IMR-90 (cell line): ENCODE measurements around the gene ZNF480. TPM values are rescaled to one million over a fixed set of nuclear protein-coding genes. Genes with fewer than 3 reads are reported as not detected.

Experiments
- ATAC-seq: fragments of 200-7000 bp; cut with Tn5 transposase; 2 replicates; pipeline ENCODE4 v1.9.1; 2020; ENCODE audit warnings: low read depth, mild to moderate bottlenecking, moderate library complexity
- BruUV-seq: library from RNA; stranded (reverse); fragments of 400-500 nt; replicated peaks from 2 replicates; lab custom pipeline; 2021; lab: Mats Ljungman, UMichigan
- CTCF ChIA-PET: fragments of 300-600 bp; formaldehyde crosslinking; extraction: SDS; loops from one replicate; lab custom pipeline; 2021; ENCODE audit warnings: antibody characterized with exemption; lab: Yijun Ruan, JAX
- POLR2A ChIA-PET: fragments of 300-600 bp; sonication (Branson Sonifier 250); formaldehyde crosslinking; loops from one replicate; lab custom pipeline; 2022; ENCODE audit warnings: antibody characterized with exemption; ENCODE audit not compliant: unreplicated experiment; lab: Charles Lee
- DNase-seq: peaks from one replicate; pipeline ENCODE4 v3.0.0; 2013
- H2AFZ ChIP-seq: replicated peaks from 2 replicates; pipeline ENCODE3; 2013; ENCODE audit warnings: low read length, mild to moderate bottlenecking; ENCODE audit not compliant: poor library complexity
- H2AK5ac ChIP-seq: 2 replicates; pipeline ENCODE4 v1.6.1; 2013; ENCODE audit warnings: low read depth, low read length, inconsistent platforms
- H2AK9ac ChIP-seq: replicated peaks from 2 replicates; pipeline ENCODE3; 2013; ENCODE audit warnings: mild to moderate bottlenecking, low read depth, low read length, moderate library complexity; ENCODE audit not compliant: poor library complexity
- H2BK120ac ChIP-seq: 2 replicates; pipeline ENCODE4 v1.6.1; 2013; ENCODE audit warnings: low read depth, low read length, inconsistent platforms
- H2BK15ac ChIP-seq: 3 replicates; pipeline ENCODE4 v1.6.1; 2013; ENCODE audit warnings: low read depth, low read length, inconsistent platforms
- H2BK20ac ChIP-seq: 2 replicates; pipeline ENCODE4 v1.6.1; 2013; ENCODE audit warnings: low read depth, mild to moderate bottlenecking, inconsistent platforms, low read length, moderate library complexity
- H2BK5ac ChIP-seq: 2 replicates; pipeline ENCODE4 v1.6.1; 2013; ENCODE audit warnings: mild to moderate bottlenecking, low read depth, low read length, inconsistent platforms; ENCODE audit not compliant: poor library complexity, severe bottlenecking
- H3K14ac ChIP-seq: replicated peaks from 2 replicates; pipeline ENCODE4 v1.6.1; 2013; ENCODE audit warnings: low read depth, low read length, inconsistent platforms
- H3K18ac ChIP-seq: 2 replicates; pipeline ENCODE4 v1.6.1; 2013; ENCODE audit warnings: low read depth, low read length, control low read depth
- H3K23ac ChIP-seq: 2 replicates; pipeline ENCODE4 v1.6.1; 2013; ENCODE audit warnings: low read depth, low read length, inconsistent platforms
- H3K27ac ChIP-seq: 2 replicates; pipeline ENCODE4 v1.5.1; 2013; ENCODE audit warnings: mild to moderate bottlenecking, control low read depth, low read length; ENCODE audit not compliant: insufficient read depth
- H3K27me3 ChIP-seq: 2 replicates; pipeline ENCODE4 v1.6.1; 2013; ENCODE audit warnings: low read length; ENCODE audit not compliant: control insufficient read depth, insufficient read depth
- H3K36me3 ChIP-seq: 2 replicates; pipeline ENCODE4 v1.6.1; 2013; ENCODE audit warnings: low read length, mixed read lengths; ENCODE audit not compliant: control insufficient read depth, insufficient read depth
- H3K4ac ChIP-seq: 2 replicates; pipeline ENCODE4 v1.6.1; 2013; ENCODE audit warnings: low read depth, low read length, inconsistent platforms
- H3K4me1 ChIP-seq: 2 replicates; pipeline ENCODE4 v1.6.1; 2013; ENCODE audit warnings: low read length, mixed read lengths; ENCODE audit not compliant: control insufficient read depth, insufficient read depth
- H3K4me2 ChIP-seq: 2 replicates; pipeline ENCODE4 v1.6.1; 2013; ENCODE audit warnings: low read depth, mild to moderate bottlenecking, control low read depth, low read length, moderate library complexity
- H3K4me3 ChIP-seq: 2 replicates; pipeline ENCODE4 v1.5.1; 2013; ENCODE audit warnings: low read depth, mild to moderate bottlenecking, control low read depth, low read length, moderate library complexity; ENCODE audit not compliant: insufficient read depth
- H3K56ac ChIP-seq: 2 replicates; pipeline ENCODE4 v1.6.1; 2013; ENCODE audit warnings: low read length, inconsistent platforms; ENCODE audit not compliant: insufficient read depth; ENCODE audit errors: extremely low read depth
- H3K79me1 ChIP-seq, 2 experiments: 2 replicates each; pipeline ENCODE4 v1.6.1; 2013; ENCODE audit warnings: low read length in 2 of 2, inconsistent platforms in 1 of 2, low read depth in 1 of 2
- H3K9ac ChIP-seq: 2 replicates; pipeline ENCODE4 v1.6.1; 2013; ENCODE audit warnings: low read depth, low read length, control low read depth
- H3K9me1 ChIP-seq: 2 replicates; pipeline ENCODE4 v1.6.1; 2013; ENCODE audit warnings: low read length, inconsistent platforms; ENCODE audit not compliant: insufficient read depth
- H3K9me3 ChIP-seq: 2 replicates; pipeline ENCODE4 v1.6.1; 2013; ENCODE audit warnings: low read length; ENCODE audit not compliant: control insufficient read depth, insufficient read depth
- H4K20me1 ChIP-seq: 2 replicates; pipeline ENCODE4 v1.6.1; 2013; ENCODE audit warnings: low read length, inconsistent platforms; ENCODE audit not compliant: insufficient read depth
- H4K5ac ChIP-seq: 2 replicates; pipeline ENCODE4 v1.6.1; 2013; ENCODE audit warnings: mild to moderate bottlenecking, low read depth, low read length, control low read depth
- H4K8ac ChIP-seq, 2 experiments: 2 replicates each; pipeline ENCODE4 v1.6.1; 2013; ENCODE audit warnings: low read depth in 2 of 2, low read length in 2 of 2, control low read depth in 1 of 2, inconsistent platforms in 1 of 2
- H4K91ac ChIP-seq: 2 replicates; pipeline ENCODE4 v1.6.1; 2013; ENCODE audit warnings: low read depth, low read length, inconsistent platforms; ENCODE audit not compliant: insufficient read depth
- BHLHE40 ChIP-seq: fragments of 150-350 bp; IDR thresholded peaks from 2 replicates; pipeline ENCODE4 v1.6.1; 2016; ENCODE audit warnings: mild to moderate bottlenecking, low read depth, low read length
- CEBPB ChIP-seq: IDR thresholded peaks from 2 replicates; pipeline ENCODE4 v1.6.1; 2012; ENCODE audit warnings: low read depth, low read length, improper control_type of control experiment
- CHD1 ChIP-seq: IDR thresholded peaks from 2 replicates; pipeline ENCODE4 v1.6.1; 2012; ENCODE audit warnings: low read depth, low read length, improper control_type of control experiment
- ELK1 ChIP-seq: fragments of 150-350 bp; IDR thresholded peaks from 2 replicates; pipeline ENCODE4 v1.6.1; 2016; ENCODE audit warnings: low read depth, mild to moderate bottlenecking, low read length, moderate library complexity, borderline replicate concordance
- FOS ChIP-seq: fragments of 150-350 bp; IDR thresholded peaks from 2 replicates; pipeline ENCODE4 v1.6.1; 2016; ENCODE audit warnings: low read depth, low read length
- MAFK ChIP-seq: IDR thresholded peaks from 2 replicates; pipeline ENCODE4 v1.6.1; 2012; ENCODE audit warnings: low read depth, low read length, improper control_type of control experiment
- MAZ ChIP-seq: IDR thresholded peaks from 2 replicates; pipeline ENCODE4 v1.6.1; 2012; ENCODE audit warnings: low read depth, mild to moderate bottlenecking, low read length, improper control_type of control experiment, moderate library complexity, borderline replicate concordance
- NFE2L2 ChIP-seq: fragments of 150-350 bp; IDR thresholded peaks from 2 replicates; pipeline ENCODE4 v1.6.1; 2016; ENCODE audit warnings: low read depth, mild to moderate bottlenecking, low read length
- POLR2A ChIP-seq: IDR thresholded peaks from 2 replicates; pipeline ENCODE4 v1.6.1; 2012; ENCODE audit warnings: mild to moderate bottlenecking, low read depth, low read length
- RAD21 ChIP-seq: IDR thresholded peaks from 2 replicates; pipeline ENCODE4 v1.6.1; 2012; ENCODE audit warnings: low read length, improper control_type of control experiment
- SMC3 ChIP-seq: fragments of 150-350 bp; IDR thresholded peaks from 2 replicates; pipeline ENCODE4 v1.6.1; 2016; ENCODE audit warnings: low read depth, mild to moderate bottlenecking, antibody characterized with exemption, low read length, moderate library complexity
- USF2 ChIP-seq: fragments of 150-350 bp; IDR thresholded peaks from 2 replicates; pipeline ENCODE4 v1.6.1; 2017; ENCODE audit warnings: mild to moderate bottlenecking, antibody characterized with exemption, low read length, low read depth
- WGBS, 2 experiments: methylation state at CpG; one replicate each; pipeline versions ENCODE4 v1.1.5 to v1.1.7; 2013; ENCODE audit warnings: missing lambda C conversion rate in 2 of 2; ENCODE audit not compliant: insufficient read length in 1 of 2; ENCODE audit errors: extremely low coverage in 2 of 2; 5-methylcytosine and 5-hydroxymethylcytosine counted together
- dilution Hi-C: fragments of 300-500 bp; cut with HindIII; formaldehyde crosslinking; loops from one replicate; pipeline ENCODE4 v1.14.3; 2018; ENCODE audit warnings: low sequenced_read_pairs; ENCODE audit not compliant: unreplicated experiment
- in situ Hi-C: fragments of 300-500 bp; cut with MboI; formaldehyde crosslinking; loops from 3 replicates; pipeline ENCODE4 v1.14.3; 2019; ENCODE audit warnings: low sequenced_read_pairs, inconsistent platforms, mixed read lengths
- intact Hi-C: fragments of 100-400 bp; cut with micrococcal nuclease; formaldehyde crosslinking; loops from 2 replicates; pipeline ENCODE4 v1.10.0; 2022
- polyA plus RNA-seq, 3 experiments: library from polyadenylated mRNA; depleted of rRNA; stranded (reverse); fragments of >200 nt; gene quantifications; 2 replicates each; pipeline ENCODE4 v1.2.3, GENCODE V29; 2012; ENCODE audit warnings: low replicate concordance in 1 of 3
- total RNA-seq: library from RNA; depleted of rRNA; stranded (reverse); fragments of >200 nt; gene quantifications from 2 replicates; pipeline ENCODE4 v1.2.3, GENCODE V29; 2012
- TF ChIP-seq, protein P1 (sequence below): conservative IDR thresholded peaks from 2 replicates; pipeline ENCODE4 v1.5.1; 2012; ENCODE audit warnings: mild to moderate bottlenecking, low read depth, low read length, improper control_type of control experiment

Gene ZNF480
- total and polyA plus RNA-seq, 2 of the 4 experiments (the other 2 are of a cell fraction) = 6.3 to 10.9 TPM

DNA sequence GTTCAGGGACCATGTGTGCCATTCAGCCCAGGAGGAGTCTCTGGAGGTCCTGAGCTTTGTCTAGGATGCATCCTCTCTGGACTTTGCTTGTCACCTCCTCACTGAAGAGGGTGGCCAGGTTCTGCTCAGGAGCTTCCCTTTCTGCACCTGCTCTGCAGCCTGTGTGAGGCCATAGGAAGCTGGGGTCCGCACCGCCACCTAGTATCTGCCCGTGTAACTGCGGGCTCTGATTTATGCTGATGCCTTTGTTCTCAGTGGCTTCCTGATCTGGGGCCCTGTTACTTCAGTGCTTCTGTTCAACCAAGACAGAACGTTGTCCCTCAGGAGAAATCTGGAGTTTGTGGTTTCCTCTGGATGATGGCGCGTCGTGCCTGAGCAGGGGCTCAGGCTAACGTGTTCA, 54.5 kb downstream of the ZNF480 start:
- Histone ChIP-seq H2BK5ac (no peak overlapping the region), H3K9me1 (no peaks in the 10 kb centered on the region), H3K23ac (no peak overlapping the region), H3K18ac (no peak overlapping the region), H2BK120ac (no peak overlapping the region), H3K4me1 (no peaks in the 10 kb centered on the region), H3K27me3 (no peaks in the 10 kb centered on the region), H3K9me3 (peaks cover 27% of the 10 kb centered on the region), H3K9ac (no peak overlapping the region), H3K4me2 (no peak overlapping the region), H4K5ac (no peak overlapping the region), H4K20me1 (no peaks in the 10 kb centered on the region), H4K91ac (no peak overlapping the region), H2BK15ac (no peak overlapping the region), H2AFZ (no peak overlapping the region), H2AK5ac (no peak overlapping the region), H3K4ac (no peak overlapping the region), H2BK20ac (no peak overlapping the region), H3K79me1 (no peaks in the 10 kb centered on the region), H3K27ac (no peak overlapping the region), H4K8ac (no peak overlapping the region), H3K56ac (no peak overlapping the region), H3K14ac (no peak overlapping the region), H2AK9ac (no peak overlapping the region), H3K36me3 (peaks cover 57% of the 10 kb centered on the region), H3K4me3 (no peak overlapping the region)
- BruUV-seq = no TSS peak
- DNase-seq = no peak
- dilution Hi-C loops (no loop called here), intact Hi-C loops (no loop called here), in situ Hi-C loops (no loop called here)
- ChIA-PET CTCF (no interaction called here), POLR2A (no interaction called here)
- TF ChIP-seq NFE2L2 = no peak
- no peak for TF ChIP-seq RAD21
- TF ChIP-seq POLR2A = no peak
- no peak for TF ChIP-seq FOS
- TF ChIP-seq MAZ = no peak
- no peak for TF ChIP-seq ELK1
- TF ChIP-seq USF2 = no peak
- TF ChIP-seq BHLHE40 = no peak
- TF ChIP-seq CEBPB = no peak
- TF ChIP-seq SMC3 = no peak
- no peak for TF ChIP-seq CHD1
- no peak for TF ChIP-seq MAFK
- TF ChIP-seq, protein P1, sequence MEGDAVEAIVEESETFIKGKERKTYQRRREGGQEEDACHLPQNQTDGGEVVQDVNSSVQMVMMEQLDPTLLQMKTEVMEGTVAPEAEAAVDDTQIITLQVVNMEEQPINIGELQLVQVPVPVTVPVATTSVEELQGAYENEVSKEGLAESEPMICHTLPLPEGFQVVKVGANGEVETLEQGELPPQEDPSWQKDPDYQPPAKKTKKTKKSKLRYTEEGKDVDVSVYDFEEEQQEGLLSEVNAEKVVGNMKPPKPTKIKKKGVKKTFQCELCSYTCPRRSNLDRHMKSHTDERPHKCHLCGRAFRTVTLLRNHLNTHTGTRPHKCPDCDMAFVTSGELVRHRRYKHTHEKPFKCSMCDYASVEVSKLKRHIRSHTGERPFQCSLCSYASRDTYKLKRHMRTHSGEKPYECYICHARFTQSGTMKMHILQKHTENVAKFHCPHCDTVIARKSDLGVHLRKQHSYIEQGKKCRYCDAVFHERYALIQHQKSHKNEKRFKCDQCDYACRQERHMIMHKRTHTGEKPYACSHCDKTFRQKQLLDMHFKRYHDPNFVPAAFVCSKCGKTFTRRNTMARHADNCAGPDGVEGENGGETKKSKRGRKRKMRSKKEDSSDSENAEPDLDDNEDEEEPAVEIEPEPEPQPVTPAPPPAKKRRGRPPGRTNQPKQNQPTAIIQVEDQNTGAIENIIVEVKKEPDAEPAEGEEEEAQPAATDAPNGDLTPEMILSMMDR = no peak
- no peak for ATAC-seq
- WGBS, 2 experiments = 80% methylated on average over 1 of the region's 9 CpGs; no CpG with 5 or more reads in 1 of the 2 experiments
